GM10248 (cell line): ENCODE measurements around the gene FBXO47.
"Not testable (repeated sequence)": the region's sequence is repeated elsewhere in the genome, so short reads cannot be mapped to it uniquely, and the experiment has no call there.

Experiments used
- CTCF ChIA-PET: fragments of 300-600 bp; sonication (Branson Sonifier 250); formaldehyde crosslinking; extraction: SDS; loops from one replicate; lab custom pipeline; 2021; ENCODE audit warnings: antibody characterized with exemption; lab: Yijun Ruan, JAX
- POLR2A ChIA-PET: fragments of 350-650 bp; sonication (Branson Sonifier 250); formaldehyde crosslinking; extraction: SDS; loops from one replicate; lab custom pipeline; 2020; ENCODE audit warnings: antibody characterized with exemption; lab: Yijun Ruan, JAX
- DNase-seq: peaks from one replicate; pipeline ENCODE4 v3.0.0; 2012; ENCODE audit errors: extremely low spot score
- CTCF ChIP-seq: IDR thresholded peaks from 2 replicates; pipeline ENCODE4 v1.5.1; 2012; ENCODE audit warnings: mild to moderate bottlenecking, low read depth; ENCODE audit errors: extremely low read depth, missing control alignments, control extremely low read depth

Gene FBXO47

GRCh38 chr17:38960402-38960801 lies 6.8 kb downstream of the FBXO47 start:
- POLR2A ChIA-PET: no interaction called here
- CTCF ChIA-PET: interaction anchor here (1.4 kb wide), 1 partner anchor 193 kb away, joined by 3 read pairs; no protein-coding TSS in a partner anchor
- DNase-seq: no peak
- TF ChIP-seq CTCF: no peak

- ChIA-PET CTCF (no interaction called here), POLR2A (no interaction called here)
- no peak for DNase-seq
- TF ChIP-seq CTCF: no peak
Measured at GRCh38 chr17:38959508-38959907, 7.7 kb downstream of the FBXO47 start.

- POLR2A ChIA-PET: interaction anchor here (0.6 kb wide), 1 partner anchor 245 kb away, joined by 5 read pairs; no protein-coding TSS in a partner anchor
Measured at GRCh38 chr17:38958756-38959155, 8.4 kb downstream of the FBXO47 start.

GRCh38 chr17:38958326-38958725 lies 8.9 kb downstream of the FBXO47 start:
- DNase-seq: no peak
- POLR2A ChIA-PET: interaction anchor here (0.6 kb wide), 1 partner anchor 245 kb away, joined by 5 read pairs; no protein-coding TSS in a partner anchor
- CTCF ChIA-PET: no interaction called here
- no peak for TF ChIP-seq CTCF

More at GRCh38 chr17:38958756-38959155, 8.4 kb downstream of the FBXO47 start:
- CTCF ChIA-PET: no interaction called here
- DNase-seq: no peak
- TF ChIP-seq CTCF: no peak

DNA sequence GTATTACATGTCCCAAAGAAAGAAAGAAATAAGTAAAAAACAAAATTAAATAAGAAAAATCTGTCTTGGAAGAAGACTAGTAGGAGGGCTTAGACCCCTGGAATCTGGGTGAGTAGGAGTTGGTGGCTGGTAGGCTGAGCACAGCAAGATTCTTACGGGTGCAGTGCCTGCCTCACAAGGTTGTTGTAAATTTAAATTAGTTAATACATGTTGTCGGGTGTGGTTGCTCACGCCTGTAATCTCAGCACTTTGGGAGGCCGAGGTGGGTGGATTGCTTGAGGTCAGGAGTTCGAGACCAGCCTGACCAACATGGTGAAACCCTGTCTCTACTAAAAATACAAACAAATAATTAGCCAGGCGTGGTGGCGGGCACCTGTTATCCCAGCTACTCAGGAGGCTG lies 13.4 kb downstream of the FBXO47 start:
- CTCF ChIA-PET, DNase-seq, POLR2A ChIA-PET: not testable (repeated sequence)

DNA sequence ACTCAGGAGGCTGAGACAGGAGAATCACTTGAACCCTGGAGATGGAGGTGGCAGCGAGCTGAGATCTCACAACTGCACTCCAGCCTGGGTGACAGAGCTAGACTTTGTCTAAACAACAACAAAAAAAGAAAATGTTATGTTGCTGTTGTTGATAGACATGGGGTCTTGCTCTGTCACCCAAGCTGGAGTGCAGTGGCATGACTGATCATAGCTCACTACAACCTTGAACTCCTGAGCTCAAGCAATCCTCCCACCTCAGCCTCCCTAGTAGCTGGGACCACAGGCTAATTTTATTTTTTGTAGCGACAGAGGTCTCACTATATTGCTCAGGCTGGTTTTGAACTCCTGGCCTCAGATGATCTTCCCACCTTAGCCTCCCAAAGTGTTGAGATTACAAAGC lies 20.0 kb downstream of the FBXO47 start:
- TF ChIP-seq CTCF: no peak
- no peak for DNase-seq
- CTCF ChIA-PET: no interaction called here
- POLR2A ChIA-PET: no interaction called here

DNA sequence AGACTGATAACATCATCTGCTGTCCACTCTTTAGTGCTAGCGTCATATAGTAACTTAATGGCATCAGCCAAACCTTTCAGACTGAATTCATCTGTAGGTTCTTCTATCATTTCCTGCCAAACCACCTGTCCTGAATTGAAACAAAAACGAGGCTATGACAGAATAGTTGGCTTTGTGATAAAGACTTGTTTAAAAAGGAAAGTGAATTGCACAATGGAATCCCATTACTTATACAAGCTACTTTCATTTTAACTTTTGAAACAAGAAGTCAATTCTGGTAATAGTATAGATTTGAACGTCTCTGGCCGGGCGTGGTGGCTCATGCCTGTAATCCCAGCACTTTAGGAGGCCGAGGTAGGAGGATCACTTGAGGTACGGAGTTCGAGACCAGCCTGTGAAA lies 23.6 kb downstream of the FBXO47 start:
- no peak for TF ChIP-seq CTCF
- ChIA-PET POLR2A (interaction anchor here (0.6 kb wide), 1 partner anchor 12 kb away, joined by 10 read pairs; no protein-coding TSS in a partner anchor), CTCF (interaction anchor here (1.2 to 1.9 kb wide), 2 partner anchors 21 to 40 kb away, joined by 3 to 9 read pairs; no protein-coding TSS in a partner anchor)
- no peak for DNase-seq
